Stimulated activated CD4-positive, alpha-beta T cell treated with anti-CD3 and anti-CD28 coated beads, Interleukin-2, amount 100 ng/mL, for 4 hours (primary cell): ENCODE measurements around the gene ZCCHC24.

Experiments
- DNase-seq: peaks from one replicate; pipeline ENCODE4 v3.0.0-alpha.2; 2020; ENCODE audit warnings: low read depth

Gene ZCCHC24

GRCh38 chr10:79410315-79411094, 34.9 kb downstream of the ZCCHC24 start:
- DNase-seq = no peak

DNA sequence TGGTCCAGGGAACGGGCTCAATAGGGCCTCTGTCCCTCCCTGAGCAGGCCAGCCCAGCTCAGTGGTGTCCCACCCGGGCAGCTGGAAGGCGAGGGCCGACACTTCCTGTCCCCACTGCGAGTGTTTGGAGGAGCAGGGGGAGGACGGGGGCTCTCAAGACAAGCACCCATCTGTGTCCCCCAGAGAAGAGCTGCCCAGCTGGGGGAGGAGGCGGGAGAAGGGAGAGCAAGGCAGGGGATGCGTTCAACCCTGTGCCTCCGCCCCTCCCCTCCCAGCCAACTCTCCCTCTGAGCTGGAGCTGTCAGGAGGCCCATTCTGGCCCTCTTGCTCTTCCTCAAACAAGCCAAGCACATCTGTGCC, 35.7 kb downstream of the ZCCHC24 start:
- no peak for DNase-seq

- no peak for DNase-seq
Measured at GRCh38 chr10:79409038-79409725, 36.2 kb downstream of the ZCCHC24 start.

DNA sequence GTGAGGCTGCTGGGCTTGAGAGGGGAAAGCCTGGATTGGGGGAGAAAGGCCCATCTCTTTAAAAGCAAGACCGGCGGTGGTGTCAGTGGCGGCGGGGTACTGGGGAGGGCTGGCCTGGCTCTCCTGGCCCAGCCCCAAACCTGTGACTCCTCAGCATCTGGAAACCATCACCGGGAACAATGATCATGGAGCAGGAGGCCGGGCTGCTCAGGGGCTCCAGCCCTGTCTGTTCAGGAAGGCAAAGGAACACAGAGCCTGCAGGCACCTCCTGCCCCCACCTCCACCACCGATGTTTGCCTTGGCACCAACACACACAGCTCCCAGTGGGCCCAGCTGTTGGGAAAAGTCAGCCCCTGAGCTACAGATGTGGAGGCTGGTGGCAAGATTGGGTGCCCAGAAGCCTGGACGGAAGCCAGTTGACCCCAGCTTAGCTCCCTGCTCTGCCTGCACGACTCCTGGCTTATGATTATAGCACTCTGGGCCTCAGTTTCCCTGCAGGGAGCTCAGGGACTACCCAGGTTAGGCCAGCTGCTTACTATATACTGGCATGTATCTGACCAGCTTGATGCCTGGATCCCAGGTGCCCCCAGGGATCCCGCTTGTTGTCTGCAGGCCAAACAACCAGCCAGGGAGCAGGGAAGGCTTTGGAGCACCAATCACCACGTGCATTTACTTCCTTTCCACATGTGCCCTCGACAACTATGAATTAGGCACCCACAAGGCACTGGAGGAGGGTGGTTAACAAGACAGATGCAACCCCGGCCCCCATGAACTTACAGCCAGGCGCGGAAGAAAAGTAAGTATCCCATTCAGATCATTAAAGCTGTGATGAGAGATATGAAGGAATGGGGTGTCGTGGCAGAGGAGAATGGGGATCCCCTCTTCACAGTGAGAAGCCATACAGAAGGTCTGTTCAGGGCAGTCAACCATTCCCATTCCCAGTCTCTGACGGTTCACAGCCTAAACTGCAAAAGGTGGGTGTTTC, 37.3 kb downstream of the ZCCHC24 start:
- DNase-seq = no peak

GRCh38 chr10:79407423-79407796, 38.0 kb downstream of the ZCCHC24 start:
- DNase-seq = no peak

DNA sequence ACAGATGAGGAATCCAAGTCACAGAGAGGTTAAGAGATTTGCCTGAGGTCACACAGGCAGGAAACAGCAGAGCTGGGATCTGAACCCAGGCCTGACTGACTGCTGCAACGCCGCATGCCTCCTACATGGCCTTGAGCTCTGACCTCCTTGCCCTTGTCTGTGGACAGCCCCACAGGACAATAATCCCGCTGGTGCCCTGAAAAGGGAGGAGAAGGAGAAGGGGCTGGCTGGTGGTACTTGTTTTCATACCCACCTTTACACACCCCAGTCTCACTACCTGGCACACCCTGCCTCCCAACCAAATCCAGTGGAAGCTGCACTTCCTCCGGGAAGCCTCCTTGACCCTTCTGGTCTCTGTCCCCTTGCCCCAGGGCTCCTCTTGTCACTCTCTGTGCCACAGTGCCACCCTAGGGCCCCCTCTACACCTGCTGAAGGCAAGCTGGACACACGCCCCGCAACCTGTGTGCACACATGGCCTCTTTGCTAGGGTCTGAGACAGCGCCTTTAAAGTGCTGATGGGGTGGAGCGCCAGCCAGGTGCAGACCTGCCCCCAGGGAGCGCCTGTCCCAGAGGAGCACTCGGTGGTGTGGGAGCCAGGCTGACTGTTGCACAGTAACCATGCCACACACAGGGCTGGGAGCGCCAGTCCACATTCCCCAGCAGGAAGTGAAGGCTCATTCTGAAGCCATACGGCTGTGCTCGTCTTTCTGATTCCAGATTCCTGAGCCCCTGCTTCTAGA, 38.6 kb downstream of the ZCCHC24 start:
- no peak for DNase-seq

- DNase-seq = no peak
Measured at GRCh38 chr10:79405995-79406515, 39.4 kb downstream of the ZCCHC24 start.

DNA sequence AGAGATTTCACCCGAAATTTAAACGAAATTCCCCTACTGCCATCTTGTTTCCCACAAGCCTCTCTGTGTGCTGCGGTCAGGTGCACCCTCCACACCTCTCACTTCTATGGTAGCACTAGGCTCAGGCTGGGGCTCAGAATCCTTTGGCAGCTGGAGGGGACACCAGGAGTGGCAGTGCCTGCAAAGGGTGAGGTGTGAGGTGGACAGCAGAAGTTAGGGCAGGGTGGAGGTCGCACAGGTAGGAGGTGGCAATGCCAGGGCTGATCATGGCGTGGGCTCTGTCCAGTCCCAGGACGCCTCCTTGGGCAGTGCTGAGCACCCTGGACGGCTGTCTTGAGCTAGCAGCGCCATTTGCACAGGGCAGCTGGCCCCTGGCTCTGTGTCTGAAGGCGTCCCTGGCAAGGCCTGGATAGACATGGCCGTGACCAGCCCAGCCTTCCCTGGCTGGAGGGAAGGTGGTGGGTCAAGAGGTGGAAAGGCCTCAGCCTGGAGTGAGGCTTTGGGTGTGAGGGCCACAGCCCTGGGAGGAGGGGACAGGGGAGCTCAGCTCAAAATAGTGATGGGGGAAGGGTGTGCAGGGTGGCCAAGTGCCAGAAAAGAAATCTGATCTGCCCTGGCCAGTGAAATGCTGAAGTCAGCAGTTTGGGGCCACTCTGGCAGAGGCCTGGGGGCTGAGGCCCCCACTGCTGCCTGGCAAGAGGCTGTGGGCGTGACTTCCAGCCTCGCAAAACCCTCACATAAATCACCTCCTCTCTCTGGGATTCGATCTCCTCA, 40.0 kb downstream of the ZCCHC24 start:
- no peak for DNase-seq

DNA sequence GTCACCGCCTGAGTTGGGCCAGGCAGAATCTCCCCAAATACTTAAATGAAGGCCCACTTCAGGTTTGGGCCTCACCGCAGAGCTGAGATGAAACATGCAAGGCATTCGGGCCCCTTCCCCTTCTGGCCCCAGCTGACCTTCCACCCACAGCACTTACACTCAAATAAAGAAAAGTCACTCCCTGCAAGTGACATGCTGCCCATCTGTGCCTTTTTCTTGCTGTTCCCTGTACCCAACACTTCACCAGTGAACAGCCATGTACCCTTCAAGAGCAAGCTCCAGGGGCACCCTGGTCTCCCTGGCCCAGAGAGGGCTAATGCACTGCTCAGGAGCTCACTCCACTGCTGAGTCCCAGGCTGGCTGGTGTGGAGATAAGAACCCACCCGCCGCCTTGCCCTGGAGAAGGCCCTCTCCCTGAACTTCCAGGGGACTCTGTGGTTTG, 40.7 kb downstream of the ZCCHC24 start:
- no peak for DNase-seq

- no peak for DNase-seq
Measured at GRCh38 chr10:79404231-79404609, 41.2 kb downstream of the ZCCHC24 start.

GRCh38 chr10:79403441-79404230, 41.8 kb downstream of the ZCCHC24 start:
- DNase-seq = no peak

- DNase-seq = no peak
Measured at GRCh38 chr10:79402951-79403350, 42.5 kb downstream of the ZCCHC24 start.

DNA sequence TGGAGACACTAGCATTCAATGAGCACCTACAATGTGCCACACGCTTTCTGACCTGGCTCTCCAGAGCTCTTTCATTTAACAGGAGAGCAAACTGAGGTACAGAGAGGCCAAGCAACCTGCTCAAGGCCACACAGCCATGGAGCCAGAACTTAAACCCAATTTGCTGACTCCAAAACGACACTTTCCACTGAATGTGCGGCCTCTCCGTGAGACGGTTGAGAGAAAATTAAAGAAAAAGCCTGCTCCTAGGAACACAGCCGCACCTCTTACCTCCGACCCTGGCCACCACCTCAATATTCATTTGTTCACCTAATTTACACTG, 42.8 kb downstream of the ZCCHC24 start:
- DNase-seq = no peak

GRCh38 chr10:79401015-79401921, 44.2 kb downstream of the ZCCHC24 start:
- DNase-seq = no peak

- no peak for DNase-seq
Measured at GRCh38 chr10:79400146-79401004, 45.0 kb downstream of the ZCCHC24 start.

DNA sequence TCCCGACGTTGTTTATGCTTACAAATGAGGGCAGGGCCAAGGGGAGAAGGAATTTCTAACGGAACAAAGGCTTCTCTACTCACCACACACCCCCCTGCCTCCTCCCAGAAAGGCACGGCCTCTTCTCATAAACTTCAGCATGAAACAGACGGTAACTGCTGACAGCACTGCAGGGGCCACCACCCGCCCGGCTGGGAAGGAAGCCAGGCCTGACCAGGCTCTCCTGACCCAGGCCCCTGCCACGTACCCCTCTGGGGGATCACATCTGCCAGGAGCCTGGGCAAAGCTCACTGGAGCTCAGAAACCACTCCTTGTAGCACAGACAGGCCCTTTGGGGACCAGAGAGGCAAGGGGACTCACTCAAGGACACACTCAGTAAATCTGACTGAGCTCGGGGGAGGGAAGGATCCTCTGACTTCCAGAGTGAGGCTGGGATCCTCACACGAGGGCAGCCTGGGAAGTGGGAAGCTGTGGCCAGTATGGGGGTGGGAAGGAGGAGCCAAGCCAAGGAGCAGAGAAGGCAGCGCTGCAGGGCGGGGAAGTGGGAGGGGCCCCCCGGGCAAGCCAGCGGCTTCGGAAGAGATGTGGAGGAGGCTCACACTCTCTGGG, 46.1 kb downstream of the ZCCHC24 start:
- DNase-seq = no peak

- no peak for DNase-seq
Measured at GRCh38 chr10:79398642-79399041, 46.8 kb downstream of the ZCCHC24 start.
